ENCODE results near the gene SH2D6. TPM values are rescaled to one million over a fixed set of nuclear protein-coding genes. Genes with fewer than 3 reads are reported as not detected.

The SH2D6 gene
- total RNA-seq, 1 donor from 2014 or later: not detected

GRCh38 chr2:85470850-85471800 is 52.6 kb downstream of the SH2D6 start:
- DNase-seq (ENCODE audit: low read depth): peak; percentile 89
- no peaks in the 10 kb centered on the region for H3K36me3 ChIP-seq (ENCODE audit: control insufficient read depth, insufficient read depth, low read length)
- no peak for FAIRE-seq
- no peak for TF ChIP-seq CTCF (IDR thresholded peaks at IDR 0.05; ENCODE audit: insufficient read depth, low read length, severe bottlenecking)
- no peaks in the 10 kb centered on the region for H3K27me3 ChIP-seq (ENCODE audit: control insufficient read depth, insufficient read depth, low read length)
- H3K4me3 ChIP-seq (ENCODE audit: low read depth, low read length): no peak overlapping the region

- TF ChIP-seq CTCF (IDR thresholded peaks at IDR 0.05; ENCODE audit: insufficient read depth, low read length, severe bottlenecking): no peak
- no peak overlapping the region for H3K4me3 ChIP-seq (ENCODE audit: low read depth, low read length)
- H3K27me3 ChIP-seq (ENCODE audit: control insufficient read depth, insufficient read depth, low read length): no peaks in the 10 kb centered on the region
- FAIRE-seq (no peak), DNase-seq (ENCODE audit: low read depth) (peak; percentile 80)
- no peaks in the 10 kb centered on the region for H3K36me3 ChIP-seq (ENCODE audit: control insufficient read depth, insufficient read depth, low read length)
These were observed 53.7 kb downstream of the SH2D6 start for GRCh38 chr2:85472261-85472660.

GRCh38 chr2:85475799-85476490 is 57.4 kb downstream of the SH2D6 start:
- FAIRE-seq (no peak), DNase-seq (ENCODE audit: low read depth) (peak; percentile 34)
- no peaks in the 10 kb centered on the region for H3K27me3 ChIP-seq (ENCODE audit: control insufficient read depth, insufficient read depth, low read length)
- no peak for TF ChIP-seq CTCF (IDR thresholded peaks at IDR 0.05; ENCODE audit: insufficient read depth, low read length, severe bottlenecking)
- no peak overlapping the region for H3K4me3 ChIP-seq (ENCODE audit: low read depth, low read length)
- no peaks in the 10 kb centered on the region for H3K36me3 ChIP-seq (ENCODE audit: control insufficient read depth, insufficient read depth, low read length)

- Histone ChIP-seq H3K36me3 (ENCODE audit: control insufficient read depth, insufficient read depth, low read length) (no peaks in the 10 kb centered on the region), H3K27me3 (ENCODE audit: control insufficient read depth, insufficient read depth, low read length) (no peaks in the 10 kb centered on the region), H3K4me3 (ENCODE audit: low read depth, low read length) (no peak overlapping the region)
- FAIRE-seq (no peak), DNase-seq (ENCODE audit: low read depth) (no peak)
- no peak for TF ChIP-seq CTCF (IDR thresholded peaks at IDR 0.05; ENCODE audit: insufficient read depth, low read length, severe bottlenecking)
These were observed 58.1 kb downstream of the SH2D6 start for GRCh38 chr2:85476624-85477023.

GRCh38 chr2:85477884-85478283 is 59.4 kb downstream of the SH2D6 start:
- no peaks in the 10 kb centered on the region for H3K27me3 ChIP-seq (ENCODE audit: control insufficient read depth, insufficient read depth, low read length)
- no peak for DNase-seq (ENCODE audit: low read depth)
- no peak overlapping the region for H3K4me3 ChIP-seq (ENCODE audit: low read depth, low read length)
- FAIRE-seq: no peak
- TF ChIP-seq CTCF (IDR thresholded peaks at IDR 0.05; ENCODE audit: insufficient read depth, low read length, severe bottlenecking): no peak
- no peaks in the 10 kb centered on the region for H3K36me3 ChIP-seq (ENCODE audit: control insufficient read depth, insufficient read depth, low read length)
